ENCODE results near the gene NODAL.

NODAL gene

GRCh38 chr10:70437721-70438120, 3.8 kb downstream of the NODAL start (continued):
- no peak for TF ChIP-seq PRDM2 (tag by site-specific recombination; IDR thresholded peaks at IDR 0.05; ENCODE audit: borderline replicate concordance)
- TF ChIP-seq ZNF169 (tag by site-specific recombination; IDR thresholded peaks at IDR 0.05) = no peak

GRCh38 chr10:70435241-70436085, 6.0 kb downstream of the NODAL start:
- no peaks in the 10 kb centered on the region for H3K9me3 ChIP-seq (ENCODE audit: control insufficient read depth, insufficient read depth, low read depth, low read length)
- peaks cover 0 to under 1% of the 10 kb centered on the region in 2 experiments; a peak in 1 of 3 replicates for H3K36me3 ChIP-seq (ENCODE audit: control insufficient read depth in 2 of 2, insufficient read depth in 1 of 2, low read length in 2 of 2)
- H3K4me3 ChIP-seq (ENCODE audit: low read depth, low read length) = no peak overlapping the region
- ChIA-PET POLR2A (interaction anchor here (1.2 kb wide), 1 partner anchor 33 kb away, joined by 7 read pairs; no protein-coding TSS in a partner anchor), CTCF (no interaction called here)
- H3K4me1 ChIP-seq (ENCODE audit: control insufficient read depth, insufficient read depth, low read length) = no peaks in the 10 kb centered on the region
- H3K27ac ChIP-seq (ENCODE audit: extremely low read depth, low read depth, low read length) = no peak overlapping the region
- TF ChIP-seq PRDM4 (tag by site-specific recombination; IDR thresholded peaks at IDR 0.05) (no peak), SP2 (tag by site-specific recombination; IDR thresholded peaks at IDR 0.05) (no peak), ZNF433 (tag by site-specific recombination; IDR thresholded peaks at IDR 0.05; ENCODE audit: low read depth) (no peak), ZFP41 (tag by site-specific recombination; IDR thresholded peaks at IDR 0.05; ENCODE audit: borderline replicate concordance) (no peak), ZNF138 (tag by site-specific recombination; IDR thresholded peaks at IDR 0.05; ENCODE audit: borderline replicate concordance) (no peak), ZNF48 (tag by site-specific recombination; IDR thresholded peaks at IDR 0.05) (no peak), ZNF350 (tag by site-specific recombination; IDR thresholded peaks at IDR 0.05) (no peak), ELK4 (IDR thresholded peaks at IDR 0.05; ENCODE audit: borderline replicate concordance, low read depth, low read length) (no peak), ZNF510 (tag by site-specific recombination; IDR thresholded peaks at IDR 0.05; ENCODE audit: insufficient replicate concordance) (no peak), ZNF623 (tag by site-specific recombination; IDR thresholded peaks at IDR 0.05) (no peak), ZNF146 (tag by site-specific recombination; IDR thresholded peaks at IDR 0.05) (no peak), ZBTB8A (tag by site-specific recombination; IDR thresholded peaks at IDR 0.05) (no peak), ZNF677 (tag by site-specific recombination; IDR thresholded peaks at IDR 0.05) (no peak), ZNF558 (tag by site-specific recombination; IDR thresholded peaks at IDR 0.05) (no peak), SETDB1 (IDR thresholded peaks at IDR 0.05; ENCODE audit: insufficient read length, low read length) (no peak), ZNF214 (tag by site-specific recombination; IDR thresholded peaks at IDR 0.05; ENCODE audit: borderline replicate concordance) (no peak), FEZF1 (tag by site-specific recombination; IDR thresholded peaks at IDR 0.05) (no peak)

Data from HEK293 (cell line).